ENCODE results near the gene RESP18. TPM values are rescaled to one million over a fixed set of nuclear protein-coding genes. Genes with fewer than 3 reads are reported as not detected.
"Not testable (repeated sequence)": the region's sequence is repeated elsewhere in the genome, so short reads cannot be mapped to it uniquely, and the experiment has no call there.

The RESP18 gene
- total and polyA plus RNA-seq, 4 donors = not detected

- Histone ChIP-seq H3K4me1 (ENCODE audit: control insufficient read depth in 5 of 5, insufficient read depth in 5 of 5, low read length in 5 of 5) (no peaks in the 10 kb centered on the region), H3K27ac (ENCODE audit: low read depth in 1 of 2, low read length in 1 of 2) (no peak overlapping the region), H3K9me3 (ENCODE audit: control insufficient read depth in 4 of 4, insufficient read depth in 3 of 4, low read length in 3 of 4) (peaks cover 0 to 2% (median 0%) of the 10 kb centered on the region in 4 donors), H3K36me3 (ENCODE audit: control insufficient read depth in 4 of 4, insufficient read depth in 4 of 4, low read length in 4 of 4) (no peaks in the 10 kb centered on the region), H3K27me3 (ENCODE audit: control insufficient read depth in 3 of 3, insufficient read depth in 3 of 3, low read length in 2 of 3) (peaks cover 2 to 16% (median 4%) of the 10 kb centered on the region in 3 donors), H3K4me3 (no peak overlapping the region), H3K9ac (ENCODE audit: insufficient read depth in 1 of 2, low read length in 2 of 2) (no peak overlapping the region)
- ATAC-seq (ENCODE audit: insufficient read depth, low FRiP score) (no peak), DNase-seq (no peak)
- 88 to 92% methylated on average over 4 of the region's 4 CpGs for WGBS, 2 donors
- TF ChIP-seq CTCF (IDR thresholded peaks at IDR 0.05; ENCODE audit: control extremely low read depth, extremely low read depth) = no peak
Observed at GRCh38 chr2:219325136-219325535, 7.4 kb downstream of the RESP18 start.

- H3K9me3 ChIP-seq (ENCODE audit: control insufficient read depth in 4 of 4, insufficient read depth in 3 of 4, low read length in 3 of 4) = no peaks in the 10 kb centered on the region
- H3K27ac ChIP-seq (ENCODE audit: low read depth in 1 of 2, low read length in 1 of 2) = no peak overlapping the region
- no peak for TF ChIP-seq CTCF (IDR thresholded peaks at IDR 0.05; ENCODE audit: control extremely low read depth, extremely low read depth)
- 55 to 66% methylated on average over 4 of the region's 4 CpGs for WGBS, 2 donors
- no peak overlapping the region for H3K9ac ChIP-seq (ENCODE audit: insufficient read depth in 1 of 2, low read length in 2 of 2)
- H3K4me3 ChIP-seq = no peak overlapping the region
- ATAC-seq (ENCODE audit: insufficient read depth, low FRiP score) = no peak
- H3K36me3 ChIP-seq (ENCODE audit: control insufficient read depth in 4 of 4, insufficient read depth in 4 of 4, low read length in 4 of 4) = no peaks in the 10 kb centered on the region
- peaks cover 0 to 13% (median 4%) of the 10 kb centered on the region in 3 donors for H3K27me3 ChIP-seq (ENCODE audit: control insufficient read depth in 3 of 3, insufficient read depth in 3 of 3, low read length in 2 of 3)
- no peaks in the 10 kb centered on the region for H3K4me1 ChIP-seq (ENCODE audit: control insufficient read depth in 5 of 5, insufficient read depth in 5 of 5, low read length in 5 of 5)
- no peak for DNase-seq
Observed at GRCh38 chr2:219323434-219323833, 9.1 kb downstream of the RESP18 start.

GRCh38 chr2:219314804-219315468 is 17.6 kb downstream of the RESP18 start:
- DNase-seq = no peak
- Histone ChIP-seq H3K4me3 (no peak overlapping the region), H3K9me3 (ENCODE audit: control insufficient read depth in 4 of 4, insufficient read depth in 3 of 4, low read length in 3 of 4) (no peaks in the 10 kb centered on the region), H3K9ac (ENCODE audit: insufficient read depth in 1 of 2, low read length in 2 of 2) (no peak overlapping the region), H3K27ac (ENCODE audit: low read depth in 1 of 2, low read length in 1 of 2) (no peak overlapping the region), H3K4me1 (ENCODE audit: control insufficient read depth in 5 of 5, insufficient read depth in 5 of 5, low read length in 5 of 5) (no peaks in the 10 kb centered on the region), H3K27me3 (ENCODE audit: control insufficient read depth in 3 of 3, insufficient read depth in 3 of 3, low read length in 2 of 3) (peaks cover 4 to 9% (median 5%) of the 10 kb centered on the region in 3 donors), H3K36me3 (ENCODE audit: control insufficient read depth in 4 of 4, insufficient read depth in 4 of 4, low read length in 4 of 4) (no peaks in the 10 kb centered on the region)
- 90 to 93% methylated on average over 16 of the region's 16 CpGs for WGBS, 2 donors
- no peak for ATAC-seq (ENCODE audit: insufficient read depth, low FRiP score)
- no peak for TF ChIP-seq CTCF (IDR thresholded peaks at IDR 0.05; ENCODE audit: control extremely low read depth, extremely low read depth)

- not testable (repeated sequence) for DNase-seq; H3K4me1 ChIP-seq (ENCODE audit: control insufficient read depth in 5 of 5, insufficient read depth in 5 of 5, low read length in 5 of 5); H3K36me3 ChIP-seq (ENCODE audit: control insufficient read depth in 4 of 4, insufficient read depth in 4 of 4, low read length in 4 of 4); H3K4me3 ChIP-seq; H3K27ac ChIP-seq (ENCODE audit: low read depth in 1 of 2, low read length in 1 of 2); H3K9ac ChIP-seq (ENCODE audit: insufficient read depth in 1 of 2, low read length in 2 of 2); ATAC-seq (ENCODE audit: insufficient read depth, low FRiP score); H3K9me3 ChIP-seq (ENCODE audit: control insufficient read depth in 4 of 4, insufficient read depth in 3 of 4, low read length in 3 of 4)
- peaks cover 8 to 22% (median 13%) of the 10 kb centered on the region in 3 donors for H3K27me3 ChIP-seq (ENCODE audit: control insufficient read depth in 3 of 3, insufficient read depth in 3 of 3, low read length in 2 of 3)
- WGBS, 2 donors = 88 to 92% methylated on average over 30 to 49 of the region's 49 CpGs
Observed at GRCh38 chr2:219312683-219313263, 19.8 kb downstream of the RESP18 start.
